Measurements from ENCODE around the gene ARID3A.

ARID3A gene

DNA sequence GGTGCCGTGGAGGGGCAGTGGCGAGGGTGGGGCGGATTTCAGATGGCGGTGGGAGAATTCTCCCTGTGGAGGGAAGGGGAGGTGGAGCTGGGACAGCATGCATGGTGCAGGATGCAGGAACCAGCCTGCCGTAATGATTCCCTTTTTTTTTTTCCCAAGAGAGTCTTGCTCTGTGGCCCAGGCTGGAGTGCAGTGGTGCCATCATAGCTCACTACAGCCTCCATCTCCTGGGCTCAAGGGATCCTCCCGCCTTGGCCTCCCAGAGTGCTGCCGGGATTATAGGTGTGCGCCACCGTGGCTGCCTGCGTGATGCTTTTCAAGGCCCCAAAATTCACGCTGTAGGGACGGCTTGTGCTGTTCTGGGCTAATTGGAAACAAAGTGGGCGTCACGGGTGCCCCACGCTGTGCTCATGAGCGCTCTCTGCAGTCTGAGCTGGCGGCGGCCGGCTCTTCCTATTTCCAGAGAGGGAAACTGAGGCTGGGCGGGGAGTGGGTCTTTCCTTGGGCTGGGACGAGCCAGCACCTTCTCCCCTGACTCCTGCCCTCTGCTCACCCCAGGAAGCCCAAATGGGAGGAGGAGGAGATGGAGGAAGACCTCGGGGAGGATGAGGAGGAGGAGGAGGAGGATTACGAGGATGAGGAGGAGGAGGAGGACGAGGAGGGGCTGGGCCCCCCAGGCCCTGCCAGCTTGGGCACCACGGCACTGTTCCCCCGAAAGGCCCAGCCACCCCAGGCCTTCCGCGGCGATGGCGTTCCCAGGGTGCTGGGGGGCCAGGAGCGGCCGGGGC lies 6.2 kb downstream of the ARID3A start:
- DNase-seq, result no peak

GRCh38 chr19:932648-933552 lies 7.1 kb downstream of the ARID3A start:
- DNase-seq, result no peak

GRCh38 chr19:933553-933882 lies 7.7 kb downstream of the ARID3A start:
- no peak for DNase-seq

DNA sequence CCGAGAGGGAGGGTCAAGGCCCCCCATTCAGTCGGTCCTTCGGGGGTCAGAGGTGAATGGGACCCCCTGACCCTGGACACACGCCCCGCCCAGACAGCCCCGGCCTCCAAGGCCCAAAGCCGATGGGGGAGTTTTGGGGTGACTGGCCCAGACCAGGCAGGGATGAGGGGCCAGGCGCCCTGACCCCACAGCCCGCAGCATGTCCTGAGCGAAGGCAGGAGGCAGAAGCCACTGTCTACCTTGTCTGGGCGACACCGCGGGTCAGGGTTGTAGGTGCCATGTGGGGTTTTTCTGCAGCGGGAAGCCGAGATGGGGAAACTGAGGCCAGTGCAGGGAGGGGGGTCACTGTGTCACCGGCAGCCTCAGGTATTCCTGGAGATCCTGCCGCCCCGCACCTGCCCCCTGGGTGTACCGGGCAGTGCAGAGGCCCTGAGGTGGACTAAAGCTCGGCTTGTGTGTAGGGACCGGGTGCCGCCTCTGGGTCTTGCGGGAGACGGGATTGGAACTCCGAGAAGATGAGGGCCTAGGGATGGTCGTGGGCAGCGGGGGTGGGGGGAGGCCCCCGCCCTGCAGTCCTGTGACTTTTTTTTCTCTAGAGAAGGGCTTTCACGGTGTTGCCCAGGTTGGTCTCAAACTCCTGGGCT lies 8.5 kb downstream of the ARID3A start:
- no peak for DNase-seq

- no peak for DNase-seq
Measured at GRCh38 chr19:934865-935479, 9.1 kb downstream of the ARID3A start.

GRCh38 chr19:936175-936546 lies 10.3 kb downstream of the ARID3A start:
- DNase-seq, result no peak

- no peak for DNase-seq
Measured at GRCh38 chr19:937259-937694, 11.4 kb downstream of the ARID3A start.

GRCh38 chr19:938233-938923 lies 12.5 kb downstream of the ARID3A start:
- DNase-seq, result no peak

DNA sequence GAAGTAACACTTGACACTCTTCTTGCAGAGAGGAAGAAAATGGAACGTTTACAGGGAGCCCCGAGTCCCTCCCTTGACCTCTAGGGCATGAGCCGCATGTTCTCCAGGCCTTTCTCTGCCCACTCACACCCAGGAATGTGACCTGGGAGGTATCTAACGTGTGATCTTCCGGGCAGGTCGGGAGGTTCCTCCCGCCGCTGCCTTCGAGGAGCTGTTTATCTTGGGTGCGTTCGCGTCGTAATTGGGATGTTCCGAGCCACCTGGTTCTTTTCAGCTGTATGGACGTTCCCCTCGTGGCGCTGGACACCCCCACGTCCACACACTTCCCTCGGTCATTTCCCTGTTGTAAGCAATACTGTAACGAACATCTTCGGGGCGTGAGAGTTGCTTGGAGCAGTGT lies 13.6 kb downstream of the ARID3A start:
- DNase-seq, result no peak

GRCh38 chr19:939922-940321 lies 14.1 kb downstream of the ARID3A start:
- DNase-seq, result no peak

- peak; percentile 59 for DNase-seq
Measured at GRCh38 chr19:940591-941291, 14.9 kb downstream of the ARID3A start.

GRCh38 chr19:941292-942132 lies 15.7 kb downstream of the ARID3A start:
- no peak for DNase-seq

DNA sequence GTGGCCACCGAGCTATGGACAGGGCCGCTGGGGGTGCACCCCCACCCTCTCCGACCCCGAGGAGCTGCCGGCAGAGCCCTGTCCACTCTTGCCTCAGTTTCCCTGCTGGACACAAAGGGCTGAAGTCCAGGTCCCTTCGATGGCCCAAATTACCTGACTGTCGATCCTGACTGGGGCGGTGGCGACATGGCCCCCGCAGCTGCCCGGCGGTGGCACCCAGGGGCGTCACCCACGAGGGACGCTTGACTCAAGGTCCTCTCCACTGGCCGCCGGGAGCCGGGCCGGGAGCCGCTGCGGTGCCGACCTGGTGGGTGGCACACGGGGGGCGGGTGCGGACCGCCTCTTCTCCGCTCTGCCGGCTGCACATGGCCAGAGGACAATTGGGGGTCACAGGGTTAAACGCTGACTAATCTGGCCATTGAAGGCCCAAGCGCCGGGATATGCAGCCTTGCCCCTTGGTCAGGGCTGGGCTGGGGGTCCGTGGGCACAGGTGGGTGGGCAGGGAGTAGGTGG lies 16.4 kb downstream of the ARID3A start:
- DNase-seq, result no peak

- DNase-seq, result no peak
Measured at GRCh38 chr19:943551-944170, 17.8 kb downstream of the ARID3A start.

DNA sequence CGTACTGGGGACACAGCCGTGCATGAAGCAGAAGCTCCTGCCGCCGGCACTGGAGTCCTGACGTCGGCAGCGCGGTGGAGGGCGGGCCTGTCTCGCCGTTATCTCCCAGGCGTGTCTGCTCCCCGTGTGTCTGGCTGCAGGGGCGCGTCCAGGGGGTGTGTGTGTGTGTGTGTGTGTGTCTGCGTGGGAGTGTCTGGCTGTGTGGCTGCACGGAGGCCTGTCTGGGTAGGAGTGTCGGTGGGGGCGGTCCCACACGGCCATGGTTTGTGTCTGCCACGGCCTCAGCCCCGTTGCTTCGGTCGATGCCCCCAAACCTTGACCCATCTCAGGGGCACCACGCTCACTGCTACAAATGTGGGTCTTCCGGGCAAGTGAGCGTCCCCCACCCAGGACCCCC lies 18.3 kb downstream of the ARID3A start:
- DNase-seq, result no peak

DNA sequence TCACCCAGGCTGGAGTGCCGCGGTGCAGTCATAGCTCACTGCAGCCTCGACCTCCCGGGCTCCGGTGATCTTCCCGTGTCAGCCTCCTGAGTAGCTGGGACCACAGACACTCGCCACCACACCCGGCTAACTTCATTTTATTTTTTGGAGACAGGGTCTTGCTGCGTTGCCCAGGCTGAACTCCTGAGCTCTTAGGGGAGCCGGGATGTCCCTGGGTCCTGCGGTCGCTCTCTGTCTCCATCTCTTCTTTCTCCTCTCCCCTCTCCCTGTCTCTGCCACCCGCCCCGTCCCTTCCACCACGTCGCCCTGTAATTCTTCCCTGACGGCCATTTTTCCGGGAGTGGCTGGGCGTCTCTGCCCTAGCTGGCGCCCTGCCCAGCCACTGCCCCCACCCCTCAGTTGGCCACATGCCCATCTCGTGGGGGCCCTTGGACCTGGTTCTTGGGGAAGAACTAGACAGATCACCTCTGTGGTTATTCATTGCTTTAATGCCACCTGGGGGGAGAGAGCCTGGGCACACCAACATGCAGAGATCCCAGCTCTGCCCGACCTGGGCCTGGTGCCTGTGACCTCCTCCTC lies 18.9 kb downstream of the ARID3A start:
- no peak for DNase-seq

DNA sequence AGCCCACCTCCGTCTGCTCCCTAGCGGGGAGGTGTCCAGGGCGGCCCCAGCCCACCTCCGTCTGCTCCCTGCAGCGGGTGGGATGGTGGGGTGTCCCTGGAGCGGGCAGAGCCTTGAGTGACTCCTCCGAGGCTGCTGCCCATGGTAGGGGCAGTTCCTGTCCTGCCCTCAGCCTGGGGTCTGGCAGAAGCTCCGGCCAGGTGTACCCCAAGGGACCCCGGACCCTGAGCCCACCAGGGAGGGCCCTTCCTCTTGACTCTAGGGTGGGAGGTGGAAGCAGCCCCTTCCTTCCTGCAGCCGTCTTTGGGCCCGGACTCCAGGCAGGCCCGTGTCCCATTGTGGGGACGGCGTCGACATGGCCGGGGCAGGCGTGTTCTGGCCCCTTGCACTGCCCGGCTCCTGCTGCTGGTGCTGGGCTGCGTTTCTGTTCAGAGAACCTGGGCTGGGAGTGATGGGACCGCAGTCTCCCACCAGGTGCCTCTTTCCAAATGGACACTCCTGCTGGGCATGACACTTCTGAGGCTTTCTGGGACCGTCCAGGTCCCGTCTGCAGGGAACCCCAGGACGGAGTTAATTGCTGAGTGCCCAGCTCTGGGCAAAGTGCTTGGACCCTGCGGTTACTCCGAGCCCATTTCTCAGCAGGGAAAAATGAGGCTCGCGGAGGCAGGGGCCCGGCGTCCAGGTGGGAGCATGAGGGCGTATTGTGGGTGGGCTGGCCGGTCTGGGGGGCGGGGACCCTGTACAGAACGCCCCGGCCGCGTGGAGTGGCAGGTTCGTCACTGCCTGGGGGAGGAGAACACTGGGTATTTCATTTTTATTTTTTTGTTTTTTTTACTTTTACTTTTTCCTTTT lies 19.8 kb downstream of the ARID3A start:
- DNase-seq, result no peak

DNA sequence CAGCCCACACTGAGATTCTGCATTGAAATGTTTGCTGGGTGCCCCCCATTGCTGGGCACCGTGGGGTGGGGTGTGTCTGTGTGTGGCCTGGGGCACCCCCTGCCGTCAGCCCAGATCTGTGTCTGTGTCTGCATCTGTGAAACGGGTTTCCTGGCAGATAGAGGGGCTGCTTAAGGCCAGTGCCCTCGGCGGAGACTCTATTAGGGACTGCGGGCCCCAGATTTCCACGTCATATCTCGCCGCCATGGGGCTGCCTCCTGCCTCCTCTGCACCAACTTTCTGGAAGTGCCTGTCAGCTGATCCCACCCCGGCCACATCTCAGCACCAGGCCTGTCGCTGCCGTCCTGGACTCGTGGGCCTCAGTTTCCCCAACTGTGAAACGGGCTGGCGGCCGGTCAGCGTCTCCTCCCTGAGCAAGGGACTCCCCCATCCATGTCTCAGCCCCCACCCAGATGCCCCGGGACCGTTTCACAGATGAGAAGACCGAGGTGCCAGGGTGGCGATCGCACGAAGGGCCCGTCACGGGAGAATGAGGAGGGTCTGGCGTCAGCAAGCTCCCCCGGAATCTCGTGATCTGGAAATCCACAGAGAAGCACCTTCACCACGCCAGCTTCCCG lies 21.4 kb downstream of the ARID3A start:
- DNase-seq, result no peak
